Spleen (tissue), 7 donors: ENCODE results near the gene FUT7.

Experiments
- CTCF ChIP-seq, 11 experiments: fragments of 200-600 bp in 7 of 11; fragments of 450-650 bp in 4 of 11; sonication (generic) in 4 of 11; IDR thresholded peaks in 8 of 11; conservative IDR thresholded peaks in 3 of 11; 1 replicate in 7 of 11; 2 replicates in 4 of 11; pipeline versions ENCODE4 v1.4.0 to v1.8.0; 2016 to 2021; ENCODE audit warnings: antibody characterized with exemption in 11 of 11, inconsistent platforms in 4 of 11, mild to moderate bottlenecking in 1 of 11
- POLR2A ChIP-seq, 3 donors: fragments of 450-650 bp; IDR thresholded peaks; one replicate each; pipeline ENCODE4 v1.5.1; 2017; ENCODE audit warnings: antibody characterized with exemption in 3 of 3, mild to moderate bottlenecking in 1 of 3
- donor health status: DM: no; HTN: no; CAD: no; lungs with moderate emphysema.
- donor health status: DM: no; HTN: no; CAD: no.
- donor health status: DM: no; HTN: no; CAD: no.

GRCh38 chr9:136990242-136990911 is 41.5 kb downstream of the FUT7 start:
- TF ChIP-seq CTCF (IDR thresholded peaks at IDR 0.05 in 8 of 11, conservative IDR thresholded peaks at IDR 0.05 in 3 of 11) (no peak), POLR2A (IDR thresholded peaks at IDR 0.05) (no peak)
